SHP77 treated with DMSO at 0.1 percent for 48 hours (cell line): ENCODE results near the gene GPC3.
"Not testable (repeated sequence)": the region's sequence is repeated elsewhere in the genome, so short reads cannot be mapped to it uniquely, and the experiment has no call there.

ENCODE experiments used
- DNase-seq: peaks from one replicate; lab custom pipeline; 2025; lab: John Stamatoyannopoulos, UW

GPC3 gene

DNA sequence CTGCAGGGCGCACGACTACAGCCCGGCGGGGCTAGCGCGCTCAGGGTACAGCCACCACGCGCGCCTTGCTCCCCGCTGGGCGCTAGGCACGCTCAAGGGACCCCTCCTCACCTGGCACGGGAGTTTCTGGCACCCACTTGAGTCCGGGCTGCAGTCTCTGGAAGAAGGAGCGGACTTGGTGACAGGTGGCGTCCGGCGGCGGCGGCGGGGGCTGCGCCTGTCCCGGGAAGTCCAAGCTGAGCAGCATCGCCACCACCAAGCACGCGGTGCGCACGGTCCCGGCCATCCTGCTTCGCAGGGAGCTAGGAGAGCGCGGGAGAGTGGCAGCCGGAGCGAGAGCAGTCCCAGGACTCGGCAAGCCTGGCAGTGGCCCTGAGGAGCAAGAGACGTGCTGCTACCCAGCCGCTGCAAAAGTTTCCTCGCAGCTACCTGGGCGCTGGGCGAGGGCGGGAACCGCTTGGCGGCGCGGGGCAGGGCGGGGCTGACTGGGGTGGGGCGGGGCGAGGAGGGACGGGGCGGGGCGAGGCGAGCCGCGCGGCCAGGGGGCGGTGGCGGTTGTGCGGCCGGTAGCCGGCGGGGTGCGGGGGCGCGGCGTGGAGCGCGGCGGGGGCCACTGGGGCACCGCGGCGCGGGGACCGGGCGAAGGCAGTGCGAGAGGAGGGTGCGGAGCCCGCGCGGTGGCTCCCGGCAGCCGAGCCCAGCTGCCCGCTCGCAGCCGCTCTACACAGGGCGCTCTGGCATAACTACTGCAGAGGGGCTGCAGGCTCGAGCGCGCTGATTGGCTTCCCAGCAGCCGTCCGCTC, at the start of gene GPC3:
Gene GPC3, minus strand, starts transcription at position 431 of the 803 bp plus-strand sequence.
- no peak for DNase-seq

DNA sequence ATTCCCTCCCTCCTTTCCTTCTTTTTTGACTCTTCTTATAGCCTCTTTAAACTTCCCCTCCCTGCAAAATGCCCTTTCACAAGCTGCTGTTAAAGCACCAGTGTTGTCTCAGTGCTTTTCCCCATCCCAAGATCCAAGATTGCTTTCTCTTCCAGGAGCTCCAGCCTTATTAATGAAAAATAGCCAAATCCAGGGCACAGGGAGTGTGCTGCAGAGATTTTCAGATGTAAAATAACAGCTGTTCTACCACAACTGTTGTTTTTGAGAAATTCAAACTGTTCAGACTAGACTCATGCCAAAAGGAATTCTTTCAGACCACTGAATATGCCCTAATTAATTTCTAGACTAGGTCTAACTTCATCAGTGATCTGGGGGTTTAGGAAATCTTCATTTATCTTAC, 47.0 kb upstream of the GPC3 start:
- no peak for DNase-seq

GRCh38 chrX:134026565-134027311, 41.3 kb upstream of the GPC3 start:
- no peak for DNase-seq

GRCh38 chrX:134025986-134026545, 40.7 kb upstream of the GPC3 start:
- no peak for DNase-seq

GRCh38 chrX:134024686-134025377, 39.4 kb upstream of the GPC3 start:
- no peak for DNase-seq

GRCh38 chrX:134023851-134024281, 38.5 kb upstream of the GPC3 start:
- no peak for DNase-seq

DNA sequence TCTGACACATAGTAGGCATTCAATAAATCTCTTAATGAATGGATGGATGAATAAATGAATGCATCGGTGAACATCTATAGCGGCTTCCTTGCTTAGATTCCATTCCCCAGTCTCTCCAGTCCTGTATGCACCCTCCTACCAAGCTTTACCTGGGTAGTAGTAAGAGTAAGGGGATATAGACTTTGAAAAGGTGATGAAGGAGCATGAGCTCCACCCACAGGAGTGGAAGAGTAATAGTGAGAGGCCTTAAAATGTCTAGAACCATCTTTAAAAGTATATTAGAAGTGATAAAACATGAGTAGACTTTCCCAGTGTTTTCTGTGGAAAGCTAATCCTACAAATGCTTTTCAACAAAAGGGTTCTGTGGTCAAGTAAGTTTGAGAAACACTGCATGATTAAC, 35.5 kb upstream of the GPC3 start:
- DNase-seq, result no peak

DNA sequence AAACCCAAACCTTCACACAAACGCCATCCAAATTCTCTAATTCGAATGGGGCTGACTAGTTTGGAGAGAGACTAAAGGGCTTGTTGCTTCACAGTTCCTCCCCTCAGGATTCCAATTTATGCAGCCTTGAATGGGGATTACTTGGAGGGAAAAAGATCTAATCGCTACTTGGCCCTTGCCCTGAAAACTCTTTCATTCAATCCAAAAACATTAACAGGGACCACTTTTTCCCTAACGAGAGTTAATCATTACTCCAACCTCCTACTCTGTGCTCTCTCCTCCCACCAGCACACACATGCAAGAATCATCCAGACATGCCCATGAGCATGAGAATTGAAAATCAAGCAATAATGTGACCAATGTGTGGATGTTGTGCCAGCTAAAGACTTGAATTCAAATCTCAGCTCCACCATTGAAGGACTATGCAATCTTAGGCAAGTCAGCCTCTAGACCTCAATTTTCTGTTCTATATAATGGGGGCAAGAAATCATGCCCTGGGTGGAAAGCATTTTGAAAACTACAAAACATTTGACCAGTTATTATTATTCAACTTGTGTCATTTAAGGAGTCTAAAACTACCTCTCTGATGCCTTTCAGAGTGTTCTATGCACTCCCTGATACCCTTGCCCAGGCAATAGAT, 34.3 kb upstream of the GPC3 start:
- DNase-seq, result no peak

DNA sequence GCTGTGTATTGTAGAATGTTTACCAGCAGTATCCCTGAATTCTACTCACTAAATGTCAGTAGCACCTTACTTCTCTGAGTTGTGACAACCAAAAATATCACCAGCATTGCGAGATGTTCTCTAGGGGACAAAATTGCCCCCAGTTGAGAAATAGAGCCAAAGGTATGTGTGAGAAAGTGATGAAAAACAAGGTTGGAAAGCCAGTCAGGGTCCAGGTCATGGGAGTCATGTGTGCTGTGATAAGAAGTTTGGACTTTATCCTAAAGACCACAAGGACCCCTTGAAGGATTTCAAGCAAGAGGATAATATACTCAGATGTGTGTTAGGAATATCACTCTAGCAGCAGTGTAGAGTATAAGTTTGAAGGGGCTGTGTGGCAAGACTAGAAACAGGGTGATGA, 30.9 kb upstream of the GPC3 start:
- DNase-seq, result not testable (repeated sequence)

- DNase-seq, result not testable (repeated sequence)
Measured at GRCh38 chrX:134015510-134015909, 30.1 kb upstream of the GPC3 start.

DNA sequence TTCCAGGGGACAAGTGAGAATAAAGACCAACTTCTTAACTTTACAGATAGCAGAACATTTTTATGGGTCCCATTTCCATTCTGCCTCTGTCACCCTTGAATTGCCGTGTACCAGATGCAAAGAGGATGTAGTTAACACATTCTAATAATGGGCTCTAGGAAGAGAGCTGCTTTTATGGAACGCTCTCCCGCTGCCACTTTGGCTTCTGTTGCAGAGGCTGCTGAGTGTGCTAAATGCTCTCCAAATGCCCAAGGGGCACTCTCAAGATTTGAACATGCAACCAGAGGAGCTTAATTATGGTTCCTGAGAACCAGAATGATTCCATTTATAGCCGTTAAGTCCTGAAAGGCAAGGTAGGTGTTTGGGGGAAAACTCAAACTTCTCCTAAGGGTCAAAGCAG, 28.1 kb upstream of the GPC3 start:
- no peak for DNase-seq

- DNase-seq, result no peak
Measured at GRCh38 chrX:134013092-134013497, 27.7 kb upstream of the GPC3 start.

- no peak for DNase-seq
Measured at GRCh38 chrX:134010690-134011089, 25.3 kb upstream of the GPC3 start.

GRCh38 chrX:134007716-134008115, 22.3 kb upstream of the GPC3 start:
- DNase-seq, result no peak

DNA sequence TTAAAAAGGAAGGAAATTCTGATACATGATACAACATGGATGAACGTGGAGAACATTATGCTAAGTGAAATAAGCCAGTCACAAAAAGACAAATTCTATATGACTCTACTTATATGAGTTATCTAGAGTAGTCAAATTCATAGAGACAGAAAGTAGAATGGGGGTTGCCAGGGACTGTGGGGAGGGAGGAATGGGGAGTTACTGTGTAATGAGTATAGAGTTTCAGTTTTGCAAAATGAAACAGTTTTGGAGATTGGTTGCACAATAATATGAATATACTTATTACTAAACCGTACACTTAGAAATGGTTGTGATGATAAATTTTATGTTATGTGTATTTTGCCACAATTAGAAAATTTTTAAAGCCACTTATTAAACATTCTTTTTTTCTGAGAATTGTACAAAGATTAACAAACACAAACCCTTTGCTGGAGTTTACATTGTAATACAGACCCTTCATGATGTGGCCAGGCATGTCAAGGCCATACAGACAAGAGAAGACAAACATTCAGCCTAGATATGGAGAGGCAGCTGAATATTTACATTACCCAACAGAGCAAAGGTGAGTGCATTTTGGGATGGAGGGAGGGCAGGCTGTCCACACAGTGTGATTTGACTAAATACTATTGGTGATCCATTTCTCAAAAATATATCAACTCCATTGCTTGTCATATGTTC, 21.2 kb upstream of the GPC3 start:
- no peak for DNase-seq

- DNase-seq, result no peak
Measured at GRCh38 chrX:134004084-134004483, 18.7 kb upstream of the GPC3 start.

DNA sequence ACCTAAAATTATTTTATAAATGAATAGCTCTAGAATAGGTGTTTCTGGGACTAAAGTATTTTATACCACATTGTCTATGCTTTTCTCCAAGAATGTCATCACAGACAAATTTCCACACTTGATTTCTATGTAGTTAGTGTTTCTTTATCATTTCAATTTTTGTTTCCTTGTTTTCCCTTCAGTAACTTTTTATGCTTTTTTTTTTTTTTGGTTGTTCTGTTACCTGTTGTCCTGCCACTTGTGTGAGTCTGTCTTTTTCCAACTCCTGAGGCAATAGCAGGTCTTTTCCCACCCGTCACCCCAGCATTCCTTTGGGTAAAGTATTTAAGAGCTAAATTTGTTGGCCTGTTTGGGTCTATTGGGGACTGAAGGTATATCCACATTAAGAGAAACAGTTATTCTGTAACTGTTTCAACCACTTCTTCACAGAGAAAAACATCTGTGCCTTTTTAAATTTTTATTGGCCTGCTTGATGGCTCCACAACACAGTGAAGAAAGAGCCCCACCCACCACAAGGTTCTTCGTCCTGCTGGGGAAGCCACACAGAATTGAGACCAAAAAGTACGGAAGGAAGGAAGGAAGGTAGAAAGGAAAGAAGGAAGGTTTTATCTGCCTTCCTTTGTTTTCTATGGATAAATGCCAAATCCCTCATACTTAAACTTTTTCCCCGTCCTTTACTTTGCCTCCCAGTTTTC, 17.7 kb upstream of the GPC3 start:
- no peak for DNase-seq

DNA sequence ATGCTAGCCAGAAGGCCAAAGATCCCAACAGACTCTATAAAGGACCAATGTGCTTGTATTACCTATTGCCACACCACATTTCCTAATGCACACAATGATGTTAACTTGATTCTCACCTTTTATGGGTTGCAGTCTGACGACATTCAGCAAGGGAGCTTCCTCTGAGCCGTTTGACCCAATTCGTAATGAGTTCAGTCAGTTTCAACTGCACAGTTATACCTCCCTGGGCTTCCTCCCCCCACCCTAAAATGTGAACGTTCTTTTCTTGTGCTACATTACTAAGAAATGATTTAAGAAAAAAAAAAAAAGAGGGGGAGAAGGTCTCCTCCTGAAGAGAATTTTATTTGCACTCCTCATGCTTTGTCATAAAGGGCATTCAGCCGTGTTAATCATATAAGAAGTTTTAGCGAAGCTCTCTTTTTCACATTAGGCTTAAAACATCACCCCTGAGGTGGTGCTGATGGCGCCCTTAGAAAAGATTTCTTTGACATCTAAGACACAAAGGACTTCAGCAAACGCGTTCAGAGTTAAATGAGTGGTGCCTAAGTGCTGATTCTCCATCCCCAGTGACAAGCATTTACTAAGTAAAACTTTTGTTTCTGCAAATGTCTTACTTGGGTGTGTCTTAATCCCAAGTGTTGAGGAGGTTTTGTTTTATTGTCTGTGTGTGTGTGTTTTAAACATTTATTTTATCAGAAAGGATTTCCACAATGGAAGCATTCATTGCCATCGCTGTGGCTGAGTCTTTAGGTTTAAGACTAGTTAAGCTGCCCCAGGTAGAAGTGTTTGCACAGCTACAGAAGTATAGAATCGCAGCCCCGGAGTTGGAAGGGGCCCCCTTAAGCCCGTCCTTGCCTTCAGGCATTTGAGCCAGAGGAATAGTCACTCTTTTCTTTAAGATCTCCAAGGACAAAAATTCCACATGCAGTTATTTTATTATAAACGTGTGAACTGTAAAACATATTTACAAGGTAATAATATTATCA, 15.2 kb upstream of the GPC3 start:
- no peak for DNase-seq

DNA sequence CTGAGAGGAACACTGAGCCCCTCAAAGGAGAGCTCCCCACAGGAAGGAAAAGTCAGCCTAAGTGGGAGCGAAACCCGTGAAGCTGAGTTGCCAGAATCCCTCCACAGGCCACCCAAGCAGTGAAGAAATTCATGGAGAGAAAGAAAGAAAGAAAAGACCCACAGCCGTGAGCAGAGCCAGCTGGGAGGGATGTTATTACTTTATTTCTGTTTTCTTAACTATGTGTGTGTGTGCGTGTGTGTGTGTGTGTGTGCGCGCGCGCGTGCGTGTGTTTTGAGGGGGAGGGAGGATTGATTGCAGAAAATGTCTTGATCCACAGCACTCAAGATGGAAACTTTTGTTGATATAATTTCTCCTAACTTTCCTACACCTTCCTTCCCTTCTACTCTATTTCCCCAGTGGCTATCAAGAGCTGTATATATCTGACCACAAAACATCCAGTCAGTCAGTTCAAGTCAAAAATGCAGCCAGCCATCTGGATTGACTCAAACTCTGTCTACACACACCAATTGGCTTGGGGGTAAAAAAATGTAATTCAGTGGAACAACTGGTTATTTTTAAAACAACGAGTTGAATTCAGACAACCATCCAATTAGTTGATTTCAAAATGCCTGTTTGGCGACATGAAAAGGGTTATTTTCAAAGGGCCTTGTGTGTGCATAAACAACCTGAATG, 13.8 kb upstream of the GPC3 start:
- no peak for DNase-seq
